Neural cell (in vitro differentiated cells): ENCODE data around the gene POU2F2. TPM values are rescaled to one million over a fixed set of nuclear protein-coding genes. Genes with fewer than 3 reads are reported as not detected.

Experiments
- H2AFZ ChIP-seq: fragments of 200-600, 300-800 bp; sonication (generic), shearing (Covaris generic); 2 replicates; pipeline ENCODE4 v1.6.0; 2014; ENCODE audit warnings: low read depth, mild to moderate bottlenecking, antibody characterized with exemption, low read length, moderate library complexity
- H3F3A ChIP-seq: fragments of 200-600 bp; shearing (Covaris generic); 2 replicates; pipeline ENCODE4 v1.6.1; 2016; ENCODE audit warnings: mild to moderate bottlenecking, moderate library complexity, mixed read lengths, antibody characterized with exemption, low read length; ENCODE audit not compliant: insufficient read depth, poor library complexity, severe bottlenecking
- H3K27ac ChIP-seq: fragments of 200-600, 300-800 bp; sonication (generic), shearing (Covaris generic); 2 replicates; pipeline ENCODE4 v1.5.1; 2014; ENCODE audit warnings: mild to moderate bottlenecking, low read length, moderate library complexity
- H3K27me3 ChIP-seq: fragments of 300-800, 200-600 bp; sonication (generic), shearing (Covaris generic); 2 replicates; pipeline ENCODE4 v1.6.0; 2014; ENCODE audit warnings: mild to moderate bottlenecking, low read depth, low read length, moderate library complexity; ENCODE audit not compliant: insufficient read depth
- H3K36me3 ChIP-seq: fragments of 300-800, 200-600 bp; sonication (generic), shearing (Covaris generic); 2 replicates; pipeline ENCODE4 v1.5.1; 2014; ENCODE audit warnings: mild to moderate bottlenecking, antibody characterized with exemption, low read length, moderate library complexity; ENCODE audit not compliant: insufficient read depth
- H3K4me2 ChIP-seq: fragments of 300-800, 200-600 bp; sonication (generic), shearing (Covaris generic); 2 replicates; pipeline ENCODE4 v1.6.0; 2014; ENCODE audit warnings: mild to moderate bottlenecking, low read length
- H3K4me3 ChIP-seq: fragments of 300-800, 200-600 bp; sonication (generic), shearing (Covaris generic); 2 replicates; pipeline ENCODE4 v1.5.1; 2014; ENCODE audit warnings: mild to moderate bottlenecking, low read length, moderate library complexity
- H3K79me2 ChIP-seq: fragments of 200-600 bp; shearing (Covaris generic); replicated peaks from 2 replicates; pipeline ENCODE4 v1.6.0; 2014; ENCODE audit warnings: mild to moderate bottlenecking, low read length, moderate library complexity; ENCODE audit not compliant: insufficient read depth
- H3K9ac ChIP-seq: fragments of 300-800, 200-600 bp; sonication (generic), shearing (Covaris generic); 2 replicates; pipeline ENCODE4 v1.6.1; 2016; ENCODE audit warnings: mild to moderate bottlenecking, low read length, mixed read lengths
- H3K9me2 ChIP-seq: fragments of 200-600 bp; shearing (Covaris generic); 2 replicates; pipeline ENCODE4 v1.6.1; 2016; ENCODE audit warnings: mild to moderate bottlenecking, low read length, mixed read lengths; ENCODE audit not compliant: insufficient read depth
- H3K9me3 ChIP-seq: fragments of 200-600, 300-800 bp; sonication (generic), shearing (Covaris generic); 2 replicates; pipeline ENCODE4 v1.6.1; 2016; ENCODE audit warnings: mild to moderate bottlenecking, mixed run types, low read length, moderate library complexity, mixed read lengths
- H4K20me1 ChIP-seq: fragments of 200-600 bp; shearing (Covaris generic); 2 replicates; pipeline ENCODE4 v1.6.1; 2016; ENCODE audit warnings: mild to moderate bottlenecking, mixed run types; ENCODE audit not compliant: insufficient read depth
- CTCF ChIP-seq: fragments of 450-650 bp; IDR thresholded peaks from 2 replicates; pipeline ENCODE4 v1.5.1; 2014; ENCODE audit warnings: antibody characterized with exemption, mild to moderate bottlenecking, moderate library complexity; ENCODE audit not compliant: poor library complexity, severe bottlenecking
- EP300 ChIP-seq: fragments of 450-650 bp; conservative IDR thresholded peaks from 2 replicates; pipeline ENCODE4 v1.6.1; 2014; ENCODE audit warnings: antibody characterized with exemption, mild to moderate bottlenecking, moderate library complexity; ENCODE audit not compliant: poor library complexity, severe bottlenecking
- EZH2 ChIP-seq: fragments of 200-600, 300-800 bp; shearing (Covaris generic), sonication (generic); IDR thresholded peaks from 2 replicates; pipeline ENCODE4 v1.6.1; 2014; ENCODE audit warnings: antibody characterized with exemption, low read length, borderline replicate concordance, mild to moderate bottlenecking; ENCODE audit not compliant: insufficient read depth, poor library complexity, severe bottlenecking
- MXI1 ChIP-seq: fragments of 450-650 bp; conservative IDR thresholded peaks from 2 replicates; pipeline ENCODE4 v1.6.1; 2014; ENCODE audit warnings: antibody characterized with exemption, mild to moderate bottlenecking; ENCODE audit not compliant: poor library complexity, severe bottlenecking
- POLR2AphosphoS5 ChIP-seq: IDR thresholded peaks from 2 replicates; pipeline ENCODE4 v1.6.1; 2012
- RAD21 ChIP-seq: fragments of 450-650 bp; conservative IDR thresholded peaks from 2 replicates; pipeline ENCODE4 v1.6.1; 2014; ENCODE audit warnings: antibody characterized with exemption, mild to moderate bottlenecking, moderate library complexity
- REST ChIP-seq: IDR thresholded peaks from 2 replicates; pipeline ENCODE4 v1.6.1; 2012; ENCODE audit warnings: borderline replicate concordance
- SMC3 ChIP-seq: fragments of 450-650 bp; conservative IDR thresholded peaks from 2 replicates; pipeline ENCODE4 v1.6.1; 2014; ENCODE audit warnings: antibody characterized with exemption, mild to moderate bottlenecking, moderate library complexity; ENCODE audit not compliant: poor library complexity
- TAF1 ChIP-seq: IDR thresholded peaks from 2 replicates; pipeline ENCODE4 v1.6.1; 2012; ENCODE audit warnings: low read depth
- polyA plus RNA-seq: library from polyadenylated mRNA; depleted of rRNA; stranded (reverse); fragments of >200 nt; gene quantifications from 2 replicates; pipeline ENCODE4 v1.2.3, GENCODE V29; 2014

Gene POU2F2
- polyA plus RNA-seq, 1 donor from 2014 or later: 7.7 TPM

GRCh38 chr19:42093926-42094325 is 38.3 kb downstream of the POU2F2 start:
- Histone ChIP-seq H3K9ac (no peak overlapping the region), H3K27ac (no peak overlapping the region), H3K79me2 (no peaks in the 10 kb centered on the region), H3K9me3 (no peaks in the 10 kb centered on the region), H3K4me3 (no peak overlapping the region), H2AFZ (no peak overlapping the region), H3K27me3 (no peaks in the 10 kb centered on the region), H4K20me1 (no peaks in the 10 kb centered on the region), H3K36me3 (peaks cover 9% of the 10 kb centered on the region), H3F3A (no peaks in the 10 kb centered on the region), H3K4me2 (no peak overlapping the region), H3K9me2 (no peaks in the 10 kb centered on the region)
- TF ChIP-seq RAD21 (no peak), CTCF (no peak), TAF1 (no peak), EP300 (no peak), MXI1 (no peak), EZH2 (no peak), SMC3 (no peak), POLR2AphosphoS5 (no peak), REST (no peak)

GRCh38 chr19:42093505-42093904 is 38.7 kb downstream of the POU2F2 start:
- Histone ChIP-seq H2AFZ (no peak overlapping the region), H3K4me3 (no peak overlapping the region), H3K9me3 (no peaks in the 10 kb centered on the region), H3K9ac (no peak overlapping the region), H3K79me2 (no peaks in the 10 kb centered on the region), H3F3A (no peaks in the 10 kb centered on the region), H4K20me1 (no peaks in the 10 kb centered on the region), H3K9me2 (no peaks in the 10 kb centered on the region), H3K36me3 (peaks cover 9% of the 10 kb centered on the region), H3K4me2 (no peak overlapping the region), H3K27me3 (no peaks in the 10 kb centered on the region), H3K27ac (no peak overlapping the region)
- no peak for TF ChIP-seq CTCF
- TF ChIP-seq EP300: no peak
